H9 (cell line): ENCODE data around the gene CHRNB4. TPM values are rescaled to one million over a fixed set of nuclear protein-coding genes. Genes with fewer than 3 reads are reported as not detected.
"Not testable (repeated sequence)": the region's sequence is repeated elsewhere in the genome, so short reads cannot be mapped to it uniquely, and the experiment has no call there.

ENCODE experiments used
- DNase-seq: peaks from one replicate; pipeline ENCODE4 v3.0.0-alpha.2; 2017
- H2AFZ ChIP-seq: one replicate; pipeline ENCODE4 v1.6.1; 2013; ENCODE audit warnings: mild to moderate bottlenecking, low read length, control low read depth, moderate library complexity
- H2AK5ac ChIP-seq: 2 replicates; pipeline ENCODE4 v1.6.1; 2013; ENCODE audit warnings: low read length, control low read depth, mixed read lengths; ENCODE audit not compliant: insufficient read length
- H2BK120ac ChIP-seq: one replicate; pipeline ENCODE4 v1.6.1; 2013; ENCODE audit warnings: low read depth, mild to moderate bottlenecking, low read length, control low read depth, inconsistent platforms; ENCODE audit not compliant: poor library complexity, severe bottlenecking
- H2BK12ac ChIP-seq: 2 replicates; pipeline ENCODE4 v1.6.1; 2013; ENCODE audit warnings: low read length, control low read depth, mixed read lengths, low read depth; ENCODE audit not compliant: insufficient read length
- H2BK15ac ChIP-seq: 2 replicates; pipeline ENCODE4 v1.6.1; 2013; ENCODE audit warnings: low read depth, low read length, control low read depth
- H2BK20ac ChIP-seq: one replicate; pipeline ENCODE4 v1.6.1; 2013; ENCODE audit warnings: low read depth, mild to moderate bottlenecking, low read length, control low read depth, inconsistent platforms; ENCODE audit not compliant: poor library complexity, severe bottlenecking
- H2BK5ac ChIP-seq: 2 replicates; pipeline ENCODE4 v1.6.1; 2013; ENCODE audit warnings: low read length, control low read depth, mixed read lengths; ENCODE audit not compliant: insufficient read length
- H3K14ac ChIP-seq: 2 replicates; pipeline ENCODE4 v1.6.1; 2013; ENCODE audit warnings: low read length, control low read depth; ENCODE audit not compliant: insufficient read depth
- H3K18ac ChIP-seq: 2 replicates; pipeline ENCODE4 v1.6.1; 2013; ENCODE audit warnings: low read depth, mild to moderate bottlenecking, mixed read lengths, low read length, control low read depth; ENCODE audit not compliant: insufficient read length
- H3K23ac ChIP-seq: 2 replicates; pipeline ENCODE4 v1.6.1; 2013; ENCODE audit warnings: low read length, control low read depth, mixed read lengths, low read depth; ENCODE audit not compliant: insufficient read length
- H3K23me2 ChIP-seq: 2 replicates; pipeline ENCODE4 v1.6.1; 2013; ENCODE audit warnings: low read depth, mild to moderate bottlenecking, mixed read lengths, low read length, control low read depth; ENCODE audit not compliant: insufficient read length, poor library complexity, severe bottlenecking
- H3K27ac ChIP-seq: 2 replicates; pipeline ENCODE4 v1.5.1; 2013; ENCODE audit warnings: low read length, control low read depth, mixed read lengths, low read depth; ENCODE audit not compliant: insufficient read length
- H3K27me3 ChIP-seq: 2 replicates; pipeline ENCODE4 v1.6.1; 2013; ENCODE audit warnings: low read length, control low read depth, inconsistent platforms; ENCODE audit not compliant: insufficient read depth
- H3K4ac ChIP-seq: 2 replicates; pipeline ENCODE4 v1.6.1; 2013; ENCODE audit warnings: low read depth, mild to moderate bottlenecking, control low read depth, inconsistent platforms, low read length, moderate library complexity
- H3K4me1 ChIP-seq: 2 replicates; pipeline ENCODE4 v1.6.1; 2013; ENCODE audit warnings: low read length, control low read depth, inconsistent platforms; ENCODE audit not compliant: insufficient read depth
- H3K4me2 ChIP-seq: 2 replicates; pipeline ENCODE4 v1.6.1; 2013; ENCODE audit warnings: low read length, control low read depth, mixed read lengths; ENCODE audit not compliant: insufficient read length, insufficient read depth
- H3K56ac ChIP-seq: 2 replicates; pipeline ENCODE4 v1.6.1; 2013; ENCODE audit warnings: low read depth, mild to moderate bottlenecking, mixed read lengths, low read length, control low read depth; ENCODE audit not compliant: insufficient read length
- H3K79me1 ChIP-seq: 2 replicates; pipeline ENCODE4 v1.6.1; 2013; ENCODE audit warnings: low read depth, mild to moderate bottlenecking, moderate library complexity, low read length, control low read depth, inconsistent platforms; ENCODE audit not compliant: insufficient read depth, poor library complexity, severe bottlenecking
- H3K79me2 ChIP-seq: 2 replicates; pipeline ENCODE4 v1.6.1; 2013; ENCODE audit warnings: low read length, control low read depth, inconsistent platforms; ENCODE audit not compliant: insufficient read depth
- H3K9ac ChIP-seq: 2 replicates; pipeline ENCODE4 v1.6.1; 2013; ENCODE audit warnings: low read length, control low read depth, mixed read lengths; ENCODE audit not compliant: insufficient read length; ENCODE audit errors: extremely low read depth
- H3K9me3 ChIP-seq: one replicate; pipeline ENCODE4 v1.6.1; 2013; ENCODE audit warnings: low read depth, low read length, inconsistent platforms; ENCODE audit not compliant: control insufficient read depth
- H3T11ph ChIP-seq: one replicate; pipeline ENCODE4 v1.6.1; 2013; ENCODE audit warnings: mild to moderate bottlenecking, low read length, control low read depth, inconsistent platforms
- H4K20me1 ChIP-seq: one replicate; pipeline ENCODE4 v1.6.1; 2013; ENCODE audit not compliant: control insufficient read depth, insufficient read length, insufficient read depth
- H4K5ac ChIP-seq: 2 replicates; pipeline ENCODE4 v1.6.1; 2013; ENCODE audit warnings: low read depth, mild to moderate bottlenecking, mixed read lengths, low read length, control low read depth; ENCODE audit not compliant: insufficient read length
- H4K8ac ChIP-seq: replicated peaks from 2 replicates; pipeline ENCODE4 v1.6.1; 2013; ENCODE audit warnings: low read length, control low read depth, mixed read lengths, low read depth; ENCODE audit not compliant: insufficient read length
- H4K91ac ChIP-seq: 2 replicates; pipeline ENCODE4 v1.6.1; 2013; ENCODE audit warnings: low read depth, mild to moderate bottlenecking, moderate library complexity, mixed read lengths, low read length, control low read depth; ENCODE audit not compliant: insufficient read length
- H3K27ac Mint-ChIP-seq, 3 experiments: 2 replicates in 2 of 3; 3 replicates in 1 of 3; pipeline ENCODE4 v1.8.0; 2020 to 2021; ENCODE audit warnings: mixed read lengths in 3 of 3, mild to moderate bottlenecking in 1 of 3, moderate library complexity in 1 of 3
- H3K27me3 Mint-ChIP-seq: 2 replicates; pipeline ENCODE4 v1.8.0; 2021; ENCODE audit warnings: low read depth, mild to moderate bottlenecking, moderate library complexity, mixed read lengths
- H3K36me3 Mint-ChIP-seq, 3 experiments: 2 replicates in 2 of 3; 3 replicates in 1 of 3; pipeline ENCODE4 v1.8.0; 2020 to 2021; ENCODE audit warnings: low read depth in 3 of 3, mixed read lengths in 3 of 3; ENCODE audit not compliant: insufficient read depth in 1 of 3
- H3K4me1 Mint-ChIP-seq, 2 experiments: 2 replicates each; pipeline ENCODE4 v1.8.0; 2020; ENCODE audit warnings: mixed read lengths in 2 of 2
- H3K4me3 Mint-ChIP-seq, 2 experiments: 2 replicates in 1 of 2; 3 replicates in 1 of 2; pipeline ENCODE4 v1.8.0; 2020 to 2021; ENCODE audit warnings: mild to moderate bottlenecking in 2 of 2, mixed read lengths in 2 of 2, moderate library complexity in 1 of 2
- H3K9me3 Mint-ChIP-seq, 2 experiments: 2 replicates in 1 of 2; 3 replicates in 1 of 2; pipeline ENCODE4 v1.8.0; 2020; ENCODE audit warnings: mild to moderate bottlenecking in 2 of 2, mixed read lengths in 2 of 2, moderate library complexity in 1 of 2
- whole genome bisulfite sequencing: extraction: QIAGEN DNeasy Blood & Tissue Kit; methylation state at CpG from one replicate; pipeline ENCODE4 v1.1.7; 2013; ENCODE audit warnings: missing lambda C conversion rate, low lambda C conversion rate, mixed read lengths; ENCODE audit not compliant: insufficient read length; ENCODE audit errors: extremely low coverage; 5-methylcytosine and 5-hydroxymethylcytosine counted together
- total RNA-seq: library from RNA; stranded (reverse); gene quantifications from 2 replicates; pipeline ENCODE4 v1.2.1, GENCODE V29; 2021
- TF ChIP-seq, protein P1 (sequence below): fragments of 200-600 bp; sonication (generic); conservative IDR thresholded peaks from 3 replicates; pipeline ENCODE4 v1.8.0; 2021; ENCODE audit warnings: antibody characterized with exemption, mild to moderate bottlenecking

Gene CHRNB4
- total RNA-seq, 1 experiment from 2014 or later: 1.9 TPM

DNA sequence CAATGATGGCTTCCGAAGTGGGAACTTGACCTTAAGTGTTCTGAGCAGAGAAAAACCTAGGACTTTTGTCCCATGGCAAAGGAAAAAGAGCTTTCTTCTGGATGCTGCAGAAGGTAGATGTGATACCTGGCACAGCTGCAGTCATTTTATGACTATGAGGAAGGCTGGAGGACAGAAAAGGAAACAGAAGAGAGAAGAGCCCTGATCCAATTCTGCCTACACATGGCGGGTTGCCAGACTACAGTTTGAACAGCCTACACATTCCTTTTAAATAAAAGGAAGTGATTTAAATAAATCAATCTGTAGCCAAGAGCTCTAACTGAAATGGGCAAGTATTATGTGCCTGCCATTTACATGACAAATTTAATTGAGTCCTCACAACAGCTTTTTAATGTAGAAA, 43.6 kb upstream of the CHRNB4 start:
- Mint-ChIP-seq H3K4me3 (no peak overlapping the region), H3K36me3 (no peaks in the 10 kb centered on the region), H3K4me1 (peaks cover 44% of the 10 kb centered on the region in 2 experiments), H3K27ac (no peak overlapping the region), H3K9me3 (no peaks in the 10 kb centered on the region; a peak in 1 of 5 replicates), H3K27me3 (peaks cover 2% of the 10 kb centered on the region; the same call in 1 of the 2 replicates)
- H3K4ac ChIP-seq: no peak overlapping the region
- H3K18ac ChIP-seq: no peak overlapping the region
- H3K79me1 ChIP-seq: no peaks in the 10 kb centered on the region
- no peak overlapping the region for H2BK5ac ChIP-seq
- no peak overlapping the region for H2BK20ac ChIP-seq
- no peak overlapping the region for H4K5ac ChIP-seq
- no peak overlapping the region for H2AK5ac ChIP-seq
- H3K4me1 ChIP-seq: peaks cover 13% of the 10 kb centered on the region
- no peak for DNase-seq
- H3K9me3 ChIP-seq: no peaks in the 10 kb centered on the region
- H3K56ac ChIP-seq: no peak overlapping the region
- H3K27me3 ChIP-seq: no peaks in the 10 kb centered on the region
- no peak overlapping the region for H3K23ac ChIP-seq
- no peaks in the 10 kb centered on the region for H3K79me2 ChIP-seq
- no CpG with 5 or more reads among the region's 2 CpGs for WGBS
- H3K9ac ChIP-seq: no peak overlapping the region
- no peaks in the 10 kb centered on the region for H4K20me1 ChIP-seq
- no peak overlapping the region for H3K14ac ChIP-seq
- TF ChIP-seq, protein P1, sequence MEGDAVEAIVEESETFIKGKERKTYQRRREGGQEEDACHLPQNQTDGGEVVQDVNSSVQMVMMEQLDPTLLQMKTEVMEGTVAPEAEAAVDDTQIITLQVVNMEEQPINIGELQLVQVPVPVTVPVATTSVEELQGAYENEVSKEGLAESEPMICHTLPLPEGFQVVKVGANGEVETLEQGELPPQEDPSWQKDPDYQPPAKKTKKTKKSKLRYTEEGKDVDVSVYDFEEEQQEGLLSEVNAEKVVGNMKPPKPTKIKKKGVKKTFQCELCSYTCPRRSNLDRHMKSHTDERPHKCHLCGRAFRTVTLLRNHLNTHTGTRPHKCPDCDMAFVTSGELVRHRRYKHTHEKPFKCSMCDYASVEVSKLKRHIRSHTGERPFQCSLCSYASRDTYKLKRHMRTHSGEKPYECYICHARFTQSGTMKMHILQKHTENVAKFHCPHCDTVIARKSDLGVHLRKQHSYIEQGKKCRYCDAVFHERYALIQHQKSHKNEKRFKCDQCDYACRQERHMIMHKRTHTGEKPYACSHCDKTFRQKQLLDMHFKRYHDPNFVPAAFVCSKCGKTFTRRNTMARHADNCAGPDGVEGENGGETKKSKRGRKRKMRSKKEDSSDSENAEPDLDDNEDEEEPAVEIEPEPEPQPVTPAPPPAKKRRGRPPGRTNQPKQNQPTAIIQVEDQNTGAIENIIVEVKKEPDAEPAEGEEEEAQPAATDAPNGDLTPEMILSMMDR: no peak
- no peak overlapping the region for H3K4me2 ChIP-seq
- no peak overlapping the region for H3T11ph ChIP-seq
- no peak overlapping the region for H2BK120ac ChIP-seq
- H4K91ac ChIP-seq: no peak overlapping the region
- H2BK12ac ChIP-seq: no peak overlapping the region
- H3K27ac ChIP-seq: no peak overlapping the region
- H2AFZ ChIP-seq: no peak overlapping the region
- no peak overlapping the region for H4K8ac ChIP-seq
- no peaks in the 10 kb centered on the region for H3K23me2 ChIP-seq
- no peak overlapping the region for H2BK15ac ChIP-seq

DNA sequence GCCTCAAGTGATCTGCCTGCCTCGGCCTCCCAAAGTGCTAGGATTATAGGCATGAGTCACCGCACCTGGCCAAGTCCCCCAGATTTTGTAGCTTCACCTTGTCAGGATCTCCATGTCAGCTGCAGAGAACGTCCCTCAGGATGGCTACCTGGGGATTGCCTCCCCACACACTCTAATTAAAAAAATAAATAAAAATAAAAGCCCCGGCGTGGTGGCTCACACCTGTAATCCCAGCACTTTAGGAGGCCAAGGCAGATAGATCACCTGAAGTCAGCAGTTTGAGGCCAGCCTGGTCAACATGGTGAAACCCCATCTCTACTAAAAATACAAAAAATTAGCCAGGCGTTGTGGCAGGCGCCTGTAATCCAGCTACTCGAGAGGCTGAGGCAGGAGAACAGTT, 42.6 kb upstream of the CHRNB4 start:
- not testable (repeated sequence) for H3K56ac ChIP-seq, H2AFZ ChIP-seq, H3K4me3 Mint-ChIP-seq, H2BK15ac ChIP-seq, H2BK5ac ChIP-seq, DNase-seq, H3K27ac ChIP-seq, H4K20me1 ChIP-seq, H3K9ac ChIP-seq, H3K4me2 ChIP-seq, H4K5ac ChIP-seq, H3K4ac ChIP-seq, H3K9me3 ChIP-seq, H3K27ac Mint-ChIP-seq, H3K18ac ChIP-seq, H3K9me3 Mint-ChIP-seq, H3K79me1 ChIP-seq, H3K79me2 ChIP-seq, H2AK5ac ChIP-seq, H4K91ac ChIP-seq, H2BK120ac ChIP-seq, H3K27me3 Mint-ChIP-seq, H3K14ac ChIP-seq, H4K8ac ChIP-seq, H2BK20ac ChIP-seq, H2BK12ac ChIP-seq, H3T11ph ChIP-seq, H3K23ac ChIP-seq, H3K36me3 Mint-ChIP-seq, H3K23me2 ChIP-seq, H3K27me3 ChIP-seq
- no CpG with 5 or more reads among the region's 8 CpGs for WGBS
- peaks cover 13% of the 10 kb centered on the region for H3K4me1 ChIP-seq
- H3K4me1 Mint-ChIP-seq: peaks cover 44% of the 10 kb centered on the region in 2 experiments
